Measurements from ENCODE around the gene GADL1.

DNA sequence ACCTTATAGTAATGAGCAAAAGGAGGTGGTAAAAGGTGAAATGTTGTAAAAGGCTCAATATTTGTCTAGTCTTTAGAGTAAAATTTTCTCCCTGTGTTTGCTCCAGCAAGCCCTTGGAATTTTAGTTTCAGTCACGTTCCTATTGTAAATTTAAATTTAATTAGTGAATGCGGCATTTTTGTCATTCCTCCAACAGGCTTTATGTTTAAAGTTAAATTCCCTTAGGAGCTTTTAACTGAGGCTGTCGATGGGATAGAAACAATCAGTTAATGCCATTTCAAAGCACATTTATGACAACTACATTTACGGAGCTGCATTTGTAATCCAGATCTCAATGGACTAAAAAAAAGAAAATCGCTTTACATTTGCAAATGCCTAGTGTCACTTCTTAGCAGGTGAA is 868 bp upstream of the GADL1 start:
- TF ChIP-seq, protein P1, sequence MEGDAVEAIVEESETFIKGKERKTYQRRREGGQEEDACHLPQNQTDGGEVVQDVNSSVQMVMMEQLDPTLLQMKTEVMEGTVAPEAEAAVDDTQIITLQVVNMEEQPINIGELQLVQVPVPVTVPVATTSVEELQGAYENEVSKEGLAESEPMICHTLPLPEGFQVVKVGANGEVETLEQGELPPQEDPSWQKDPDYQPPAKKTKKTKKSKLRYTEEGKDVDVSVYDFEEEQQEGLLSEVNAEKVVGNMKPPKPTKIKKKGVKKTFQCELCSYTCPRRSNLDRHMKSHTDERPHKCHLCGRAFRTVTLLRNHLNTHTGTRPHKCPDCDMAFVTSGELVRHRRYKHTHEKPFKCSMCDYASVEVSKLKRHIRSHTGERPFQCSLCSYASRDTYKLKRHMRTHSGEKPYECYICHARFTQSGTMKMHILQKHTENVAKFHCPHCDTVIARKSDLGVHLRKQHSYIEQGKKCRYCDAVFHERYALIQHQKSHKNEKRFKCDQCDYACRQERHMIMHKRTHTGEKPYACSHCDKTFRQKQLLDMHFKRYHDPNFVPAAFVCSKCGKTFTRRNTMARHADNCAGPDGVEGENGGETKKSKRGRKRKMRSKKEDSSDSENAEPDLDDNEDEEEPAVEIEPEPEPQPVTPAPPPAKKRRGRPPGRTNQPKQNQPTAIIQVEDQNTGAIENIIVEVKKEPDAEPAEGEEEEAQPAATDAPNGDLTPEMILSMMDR (IDR thresholded peaks at IDR 0.05): no peak
- no peak for TF ChIP-seq POLR2A (IDR thresholded peaks at IDR 0.05)
